ENCODE data around the gene CLEC16A. TPM values are rescaled to one million over a fixed set of nuclear protein-coding genes. Genes with fewer than 3 reads are reported as not detected.

The CLEC16A gene
- total RNA-seq, 2 experiments from 2014 or later: 18.4 to 20.1 TPM

- no peak overlapping the region for H3K27ac Mint-ChIP-seq
- H3K36me3 Mint-ChIP-seq (ENCODE audit: low read depth): no peaks in the 10 kb centered on the region
- intact Hi-C loops (cut with micrococcal nuclease): no loop called here
- CTCF ChIA-PET: interaction anchor here (1.1 to 1.4 kb wide), 2 partner anchors 29 to 67 kb away, joined by 3 to 4 read pairs; partner anchors contain the start of gene SOCS1
- H3K4me1 Mint-ChIP-seq (ENCODE audit: low read depth): peaks cover 10% of the 10 kb centered on the region
- no peak for DNase-seq
- no peaks in the 10 kb centered on the region for H3K27me3 Mint-ChIP-seq (ENCODE audit: low read depth)
- H3K9me3 Mint-ChIP-seq: no peaks in the 10 kb centered on the region
- no peak overlapping the region for H3K4me3 Mint-ChIP-seq
These were observed 244.7 kb downstream of the CLEC16A start for GRCh38 chr16:11188801-11189740.

DNA sequence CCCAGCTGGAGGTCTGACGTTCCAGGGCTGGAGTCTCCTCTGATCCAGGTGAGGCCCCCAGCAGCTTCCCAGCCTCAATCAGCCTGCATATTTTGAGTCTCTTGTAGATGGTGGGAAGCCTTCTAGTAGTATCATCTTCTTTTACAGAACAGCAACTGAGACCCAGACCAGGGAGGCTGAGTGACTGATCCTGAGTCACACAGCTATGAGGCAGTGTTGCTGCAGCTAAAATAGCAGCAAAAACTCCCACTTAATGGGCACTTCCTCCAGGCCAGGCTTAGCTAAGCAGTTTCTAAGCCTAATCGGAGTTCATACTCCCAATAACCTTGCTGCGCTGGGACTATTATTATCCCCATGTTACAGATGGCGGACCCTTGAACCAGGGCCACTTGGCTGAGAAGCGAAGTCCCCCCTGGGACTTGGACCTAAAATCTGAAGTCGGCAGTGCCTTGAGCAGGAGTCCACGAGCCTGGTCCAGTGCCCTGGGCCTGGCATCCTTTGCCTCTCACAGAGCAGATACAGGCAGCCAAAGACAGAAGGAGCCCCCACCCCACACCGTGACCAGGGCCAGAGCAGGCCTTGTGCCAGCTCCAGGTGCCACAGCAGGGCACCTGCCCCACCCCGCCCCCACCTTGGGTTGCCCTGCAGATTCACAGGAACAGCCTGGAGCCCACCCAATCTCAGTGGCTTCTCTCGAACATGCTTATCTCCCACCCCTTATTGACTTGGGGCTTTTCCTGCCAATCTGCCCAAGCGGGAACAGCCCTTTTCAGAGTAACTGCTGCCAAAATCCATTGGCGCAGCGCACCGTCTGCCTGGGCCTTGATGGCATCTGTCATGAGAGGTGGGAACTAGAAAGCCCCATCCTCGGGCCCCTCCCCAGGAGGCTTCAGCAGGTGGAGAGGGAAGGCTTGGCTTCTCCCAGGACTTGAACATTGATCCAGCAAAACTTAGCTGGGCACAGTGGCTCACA, 246.5 kb downstream of the CLEC16A start:
- no peak overlapping the region for H3K27ac Mint-ChIP-seq
- intact Hi-C loops (cut with micrococcal nuclease): loop anchor here (1.0 kb wide), 1 partner anchor 64 kb away; no protein-coding TSS in a partner anchor

DNA sequence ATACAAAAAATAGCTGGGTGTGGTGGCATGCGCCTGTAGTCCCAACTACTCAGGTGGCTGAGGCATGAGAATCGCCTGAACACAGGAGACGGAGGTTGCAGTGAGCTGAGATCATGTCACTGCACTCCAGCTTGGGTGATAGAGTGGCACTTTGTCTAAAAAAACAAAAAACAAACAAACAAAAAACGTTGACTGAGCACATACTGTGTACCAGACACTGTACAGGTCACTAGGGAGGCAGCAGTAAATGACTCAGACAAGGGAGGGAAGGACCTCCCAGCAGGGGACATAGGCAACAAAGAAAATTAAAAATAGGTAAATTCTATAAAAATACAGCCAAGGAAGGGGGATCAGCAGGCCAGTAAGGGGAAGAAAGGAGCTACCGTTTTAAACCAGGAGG, 247.3 kb downstream of the CLEC16A start:
- H3K27ac Mint-ChIP-seq: no peak overlapping the region
- CTCF ChIA-PET: interaction anchor here (1.8 kb wide), 1 partner anchor 9 kb away, joined by 5 read pairs; no protein-coding TSS in a partner anchor
- intact Hi-C loops (cut with micrococcal nuclease): no loop called here
- no peaks in the 10 kb centered on the region for H3K36me3 Mint-ChIP-seq (ENCODE audit: low read depth)
- H3K4me3 Mint-ChIP-seq: no peak overlapping the region
- H3K9me3 Mint-ChIP-seq: no peaks in the 10 kb centered on the region
- DNase-seq: no peak
- H3K27me3 Mint-ChIP-seq (ENCODE audit: low read depth): no peaks in the 10 kb centered on the region
- H3K4me1 Mint-ChIP-seq (ENCODE audit: low read depth): peaks cover 16% of the 10 kb centered on the region

More for the DNA sequence above, 246.5 kb downstream of the CLEC16A start:
- peak; percentile 45 for DNase-seq
- H3K4me3 Mint-ChIP-seq: no peak overlapping the region
- CTCF ChIA-PET: interaction anchor here (1.1 to 1.8 kb wide), 3 partner anchors 9 to 65 kb away, joined by 3 to 5 read pairs (median 3); partner anchors contain the start of gene SOCS1
- no peaks in the 10 kb centered on the region for H3K36me3 Mint-ChIP-seq (ENCODE audit: low read depth)
- peaks cover 16% of the 10 kb centered on the region for H3K4me1 Mint-ChIP-seq (ENCODE audit: low read depth)
- no peaks in the 10 kb centered on the region for H3K9me3 Mint-ChIP-seq
- H3K27me3 Mint-ChIP-seq (ENCODE audit: low read depth): no peaks in the 10 kb centered on the region

- no peaks in the 10 kb centered on the region for H3K36me3 Mint-ChIP-seq (ENCODE audit: low read depth)
- no peaks in the 10 kb centered on the region for H3K9me3 Mint-ChIP-seq
- no peak overlapping the region for H3K27ac Mint-ChIP-seq
- CTCF ChIA-PET: interaction anchor here (0.7 to 1.1 kb wide), 2 partner anchors 32 to 210 kb away, joined by 3 read pairs; no protein-coding TSS in a partner anchor
- no peaks in the 10 kb centered on the region for H3K27me3 Mint-ChIP-seq (ENCODE audit: low read depth)
- intact Hi-C loops (cut with micrococcal nuclease): no loop called here
- H3K4me1 Mint-ChIP-seq (ENCODE audit: low read depth): peaks cover 16% of the 10 kb centered on the region
- DNase-seq: no peak
- H3K4me3 Mint-ChIP-seq: no peak overlapping the region
These were observed 249.1 kb downstream of the CLEC16A start for GRCh38 chr16:11193494-11193893.

- H3K27ac Mint-ChIP-seq: no peak overlapping the region
- CTCF ChIA-PET: interaction anchor here (0.6 to 1.1 kb wide), 4 partner anchors 22 to 230 kb away, joined by 3 to 7 read pairs (median 4); no protein-coding TSS in a partner anchor
- H3K4me3 Mint-ChIP-seq: no peak overlapping the region
- DNase-seq: no peak
- intact Hi-C loops (cut with micrococcal nuclease): no loop called here
- no peaks in the 10 kb centered on the region for H3K27me3 Mint-ChIP-seq (ENCODE audit: low read depth)
- no peaks in the 10 kb centered on the region for H3K36me3 Mint-ChIP-seq (ENCODE audit: low read depth)
- peaks cover 16% of the 10 kb centered on the region for H3K4me1 Mint-ChIP-seq (ENCODE audit: low read depth)
- no peaks in the 10 kb centered on the region for H3K9me3 Mint-ChIP-seq
These were observed 250.5 kb downstream of the CLEC16A start for GRCh38 chr16:11194913-11195312.

GRCh38 chr16:11196286-11196828, 252.0 kb downstream of the CLEC16A start:
- intact Hi-C loops (cut with micrococcal nuclease): no loop called here
- DNase-seq: no peak
- H3K27ac Mint-ChIP-seq: no peak overlapping the region
- H3K4me1 Mint-ChIP-seq (ENCODE audit: low read depth): peaks cover 12% of the 10 kb centered on the region
- no peak overlapping the region for H3K4me3 Mint-ChIP-seq
- H3K36me3 Mint-ChIP-seq (ENCODE audit: low read depth): no peaks in the 10 kb centered on the region
- no peaks in the 10 kb centered on the region for H3K9me3 Mint-ChIP-seq
- CTCF ChIA-PET: interaction anchor here (0.7 to 1.1 kb wide), 4 partner anchors 9 to 213 kb away, joined by 3 read pairs; no protein-coding TSS in a partner anchor
- H3K27me3 Mint-ChIP-seq (ENCODE audit: low read depth): no peaks in the 10 kb centered on the region

DNA sequence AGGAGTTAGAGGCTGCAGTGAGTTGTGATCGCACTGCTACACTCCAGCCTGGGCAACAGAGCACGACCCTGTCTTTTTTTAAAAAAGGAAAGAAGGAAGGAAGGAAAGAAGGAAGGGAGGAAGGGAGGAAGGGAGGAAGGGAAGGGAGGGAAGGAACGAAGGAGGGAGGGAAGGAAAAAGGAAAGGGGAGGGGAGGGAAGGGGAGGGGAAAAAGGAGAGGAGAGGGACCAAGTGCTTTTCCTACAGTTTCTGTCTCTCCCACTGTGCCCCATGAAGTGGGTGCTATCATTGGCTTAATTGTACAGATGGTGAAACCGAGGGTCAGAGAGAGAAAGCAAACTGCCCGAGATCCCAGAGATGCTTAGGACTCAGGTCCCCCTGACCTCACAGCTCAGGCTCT, 254.0 kb downstream of the CLEC16A start:
- no peak overlapping the region for H3K27ac Mint-ChIP-seq
- no peak for DNase-seq
- H3K4me1 Mint-ChIP-seq (ENCODE audit: low read depth): peaks cover 21% of the 10 kb centered on the region
- no peak overlapping the region for H3K4me3 Mint-ChIP-seq
- intact Hi-C loops (cut with micrococcal nuclease): no loop called here
- no peaks in the 10 kb centered on the region for H3K36me3 Mint-ChIP-seq (ENCODE audit: low read depth)
- H3K9me3 Mint-ChIP-seq: no peaks in the 10 kb centered on the region
- H3K27me3 Mint-ChIP-seq (ENCODE audit: low read depth): no peaks in the 10 kb centered on the region
- CTCF ChIA-PET: interaction anchor here (0.7 kb wide), 1 partner anchor 44 kb away, joined by 3 read pairs; no protein-coding TSS in a partner anchor

DNA sequence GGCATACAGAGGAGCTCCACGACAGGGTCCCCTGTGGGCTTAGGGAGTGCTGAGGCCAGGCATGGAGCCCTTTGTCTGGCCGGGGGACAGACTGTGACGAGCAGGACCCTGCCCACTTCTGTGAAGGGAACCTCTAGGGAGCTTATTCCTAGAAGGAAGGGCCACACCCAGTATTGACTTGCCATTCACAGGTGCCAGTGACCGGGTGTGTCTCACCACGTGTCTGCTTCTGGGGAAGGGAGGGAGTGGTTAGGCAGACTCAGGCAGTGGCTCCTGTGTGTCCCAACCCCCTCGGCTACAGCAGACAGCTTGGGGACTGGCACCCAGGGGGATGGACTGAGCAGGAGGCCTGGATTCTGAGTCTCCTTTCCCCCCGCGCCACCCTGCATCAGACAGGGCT, 254.5 kb downstream of the CLEC16A start:
- Mint-ChIP-seq H3K27me3 (ENCODE audit: low read depth) (no peaks in the 10 kb centered on the region), H3K27ac (no peak overlapping the region)
- intact Hi-C loops (cut with micrococcal nuclease): no loop called here

DNA sequence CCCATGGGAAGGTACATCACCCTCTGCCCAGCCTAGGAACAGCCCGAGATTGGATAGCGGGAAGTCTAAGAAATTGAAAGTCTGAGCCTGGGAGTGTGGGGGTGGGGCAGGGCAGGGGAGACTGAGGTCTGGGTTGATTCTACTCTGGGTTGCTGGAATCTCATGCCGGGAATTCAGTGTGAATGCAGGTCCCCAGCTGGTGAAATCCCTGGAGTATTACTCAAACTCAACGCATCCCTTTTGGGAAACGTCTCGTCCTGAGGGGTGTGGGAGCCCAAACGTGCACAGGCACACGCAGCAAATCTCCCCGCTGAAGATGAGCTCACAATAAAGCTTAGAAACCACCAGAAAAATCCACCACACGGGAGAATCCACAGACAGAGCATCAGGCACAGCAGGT, 256.2 kb downstream of the CLEC16A start:
- Mint-ChIP-seq H3K36me3 (ENCODE audit: low read depth) (no peaks in the 10 kb centered on the region), H3K27me3 (ENCODE audit: low read depth) (no peaks in the 10 kb centered on the region), H3K9me3 (no peaks in the 10 kb centered on the region), H3K4me1 (ENCODE audit: low read depth) (peaks cover 11% of the 10 kb centered on the region), H3K27ac (no peak overlapping the region), H3K4me3 (no peak overlapping the region)
- intact Hi-C loops (cut with micrococcal nuclease): no loop called here
- CTCF ChIA-PET: interaction anchor here (1.9 kb wide), 1 partner anchor 9 kb away, joined by 5 read pairs; no protein-coding TSS in a partner anchor
- no peak for DNase-seq

More for the DNA sequence above, 254.5 kb downstream of the CLEC16A start:
- DNase-seq: no peak
- Mint-ChIP-seq H3K9me3 (no peaks in the 10 kb centered on the region), H3K36me3 (ENCODE audit: low read depth) (no peaks in the 10 kb centered on the region), H3K4me1 (ENCODE audit: low read depth) (peaks cover 16% of the 10 kb centered on the region), H3K4me3 (no peak overlapping the region)
- CTCF ChIA-PET: no interaction called here

- H3K36me3 Mint-ChIP-seq (ENCODE audit: low read depth): no peaks in the 10 kb centered on the region
- DNase-seq: no peak
- H3K4me3 Mint-ChIP-seq: no peak overlapping the region
- peaks cover 20% of the 10 kb centered on the region for H3K4me1 Mint-ChIP-seq (ENCODE audit: low read depth)
- no peaks in the 10 kb centered on the region for H3K9me3 Mint-ChIP-seq
- intact Hi-C loops (cut with micrococcal nuclease): no loop called here
- H3K27me3 Mint-ChIP-seq (ENCODE audit: low read depth): no peaks in the 10 kb centered on the region
- no peak overlapping the region for H3K27ac Mint-ChIP-seq
- CTCF ChIA-PET: interaction anchor here (1.0 to 1.9 kb wide), 2 partner anchors 10 to 17 kb away, joined by 5 read pairs; no protein-coding TSS in a partner anchor
These were observed 257.3 kb downstream of the CLEC16A start for GRCh38 chr16:11201498-11202259.
